ENCODE data around the gene SGK2. TPM values are rescaled to one million over a fixed set of nuclear protein-coding genes. Genes with fewer than 3 reads are reported as not detected.

Gene SGK2
- total and polyA plus RNA-seq, 2 experiments from 2014 or later = 0.42 TPM; not detected in 1

GRCh38 chr20:43511879-43512278, 46.9 kb upstream of the SGK2 start:
- Mint-ChIP-seq H3K27ac (no peak overlapping the region), H3K9me3 (no peaks in the 10 kb centered on the region; the same call in 2 of the 3 replicates), H3K4me1 (peaks cover 7% of the 10 kb centered on the region), H3K27me3 (ENCODE audit: insufficient read depth, low read depth, poor library complexity) (peaks cover 12% of the 10 kb centered on the region), H3K4me3 (peak overlapping the region; percentile 9; the same call in 1 of the 3 replicates), H3K36me3 (ENCODE audit: low read depth) (peaks cover 9% of the 10 kb centered on the region)
- H3K27ac ChIP-seq (ENCODE audit: low read depth) = no peak overlapping the region
- no peaks in the 10 kb centered on the region for H3K4me1 ChIP-seq (ENCODE audit: insufficient read depth)
- no peaks in the 10 kb centered on the region for H3K36me3 ChIP-seq (ENCODE audit: insufficient read depth)
- peaks cover 3% of the 10 kb centered on the region; the same call in 1 of the 2 replicates for H3F3A ChIP-seq (replicated peaks; ENCODE audit: low read depth)
- no peak overlapping the region for H3K4me2 ChIP-seq
- 0 out of 2 replicates have a peak, but pooled peaks cover 5% of the 10 kb centered on the region for H3K79me2 ChIP-seq (replicated peaks; ENCODE audit: insufficient read depth)
- peaks cover 5% of the 10 kb centered on the region for H3K27me3 ChIP-seq (ENCODE audit: insufficient read depth)
- no peak overlapping the region for H3K4me3 ChIP-seq
- no peaks in the 10 kb centered on the region for H3K9me2 ChIP-seq (ENCODE audit: insufficient read depth)
- no peaks in the 10 kb centered on the region for H4K20me1 ChIP-seq (replicated peaks; ENCODE audit: insufficient read depth)
- TF ChIP-seq POLR2AphosphoS5 (IDR thresholded peaks at IDR 0.05; ENCODE audit: low read depth) (no peak), STAT1 (IDR thresholded peaks at IDR 0.05; ENCODE audit: unreplicated experiment) (no peak), ETS1 (IDR thresholded peaks at IDR 0.05) (no peak), CREB1 (CRISPR knock-in tag; IDR thresholded peaks at IDR 0.05; ENCODE audit: low read depth) (no peak), EZH2 (IDR thresholded peaks at IDR 0.05; ENCODE audit: low read depth, unreplicated experiment) (no peak), EZH2phosphoT487 (IDR thresholded peaks at IDR 0.05; ENCODE audit: unreplicated experiment) (no peak), ZNF462 (CRISPR knock-in tag; IDR thresholded peaks at IDR 0.05) (no peak), CTCF (conservative IDR thresholded peaks at IDR 0.05; ENCODE audit: low read depth in 2 of 2) (no peak), ZNF114 (CRISPR knock-in tag; IDR thresholded peaks at IDR 0.05) (no peak), JUNB (IDR thresholded peaks at IDR 0.05; ENCODE audit: unreplicated experiment) (no peak), ZNF331 (CRISPR knock-in tag; IDR thresholded peaks at IDR 0.05; ENCODE audit: low read depth) (no peak), NANOG (IDR thresholded peaks at IDR 0.05; ENCODE audit: borderline replicate concordance) (no peak), REST (IDR thresholded peaks at IDR 0.05; ENCODE audit: unreplicated experiment) (no peak)
- no peak overlapping the region for H2AFZ ChIP-seq
- ATAC-seq (no peak), DNase-seq (ENCODE audit: low spot score) (no peak)

Data from GM23338 (cell line).